Astrocyte (in vitro differentiated cells and primary cell): ENCODE results near the gene IGSF3.

Source experiments
- CTCF ChIP-seq: IDR thresholded peaks from 2 replicates; pipeline ENCODE4 v1.5.1; 2011; ENCODE audit warnings: low read depth, mild to moderate bottlenecking, inconsistent platforms, low read length, moderate library complexity; ENCODE audit not compliant: insufficient read depth
- EZH2 ChIP-seq: IDR thresholded peaks from 2 replicates; pipeline ENCODE4 v1.6.1; 2012; ENCODE audit warnings: mild to moderate bottlenecking, low read length, inconsistent platforms; ENCODE audit not compliant: insufficient read depth

GRCh38 chr1:116529199-116529631 lies 138.3 kb downstream of the IGSF3 start:
- TF ChIP-seq CTCF (no peak), EZH2 (no peak)
